Gastrocnemius medialis (tissue), 4 donors: ENCODE data around the gene DPPA4.

ENCODE experiments used
- CTCF ChIP-seq, 5 experiments: fragments of 450-650 bp in 3 of 5; fragments of 200-600 bp in 2 of 5; sonication (generic) in 2 of 5; IDR thresholded peaks in 4 of 5; conservative IDR thresholded peaks in 1 of 5; 1 replicate in 4 of 5; 2 replicates in 1 of 5; pipeline ENCODE4 v1.5.1; 2016 to 2019; ENCODE audit warnings: antibody characterized with exemption in 5 of 5, mild to moderate bottlenecking in 3 of 5, moderate library complexity in 3 of 5
- POLR2A ChIP-seq, 2 donors: fragments of 450-650 bp; IDR thresholded peaks; one replicate each; pipeline ENCODE4 v1.6.1; 2017; ENCODE audit warnings: antibody characterized with exemption in 2 of 2, mild to moderate bottlenecking in 2 of 2, moderate library complexity in 2 of 2

- TF ChIP-seq CTCF (IDR thresholded peaks at IDR 0.05 in 4 of 5, conservative IDR thresholded peaks at IDR 0.05 in 1 of 5) (no peak), POLR2A (IDR thresholded peaks at IDR 0.05) (no peak)
Observed at GRCh38 chr3:109355625-109356441, 18.5 kb upstream of the DPPA4 start.
